Glutamatergic neuron (in vitro differentiated cells): ENCODE measurements around the gene TMEM119. TPM values are rescaled to one million over a fixed set of nuclear protein-coding genes. Genes with fewer than 3 reads are reported as not detected.

Experiments
- DNase-seq: peaks from one replicate; pipeline ENCODE4 v3.0.0; 2022
- H3K27ac Mint-ChIP-seq: one replicate; pipeline ENCODE4 v1.8.0; 2020; ENCODE audit warnings: mild to moderate bottlenecking, mixed read lengths, inconsistent platforms; ENCODE audit not compliant: unreplicated experiment
- H3K27me3 Mint-ChIP-seq: one replicate; pipeline ENCODE4 v1.8.0; 2020; ENCODE audit warnings: mild to moderate bottlenecking, moderate library complexity, mixed read lengths, inconsistent platforms; ENCODE audit not compliant: unreplicated experiment
- H3K36me3 Mint-ChIP-seq: one replicate; pipeline ENCODE4 v1.8.0; 2020; ENCODE audit warnings: mild to moderate bottlenecking, mixed read lengths, inconsistent platforms; ENCODE audit not compliant: unreplicated experiment
- H3K4me1 Mint-ChIP-seq: one replicate; pipeline ENCODE4 v1.8.0; 2020; ENCODE audit warnings: mild to moderate bottlenecking, low read depth, mixed read lengths, inconsistent platforms; ENCODE audit not compliant: unreplicated experiment
- H3K4me3 Mint-ChIP-seq: one replicate; pipeline ENCODE4 v1.8.0; 2020; ENCODE audit warnings: mild to moderate bottlenecking, mixed read lengths, inconsistent platforms; ENCODE audit not compliant: unreplicated experiment
- H3K9me3 Mint-ChIP-seq: one replicate; pipeline ENCODE4 v1.8.0; 2020; ENCODE audit warnings: mild to moderate bottlenecking, moderate library complexity, mixed read lengths, inconsistent platforms; ENCODE audit not compliant: unreplicated experiment
- CTCF ChIP-seq: fragments of 200-600 bp; sonication (generic); IDR thresholded peaks from one replicate; pipeline ENCODE4 v1.5.0; 2021; ENCODE audit not compliant: partially characterized antibody, unreplicated experiment
- total RNA-seq: library from RNA; stranded (reverse); fragmentation: NEBNext Ultra II Directional; extraction: Animal tissue kit (Norgen Biotek cat#: 25700); gene quantifications from one replicate; pipeline ENCODE4 v1.2.1, GENCODE V29; 2021; ENCODE audit not compliant: unreplicated experiment

The TMEM119 gene
- total RNA-seq, 1 donor from 2014 or later = 0.15 TPM

GRCh38 chr12:108583991-108584390, 13.9 kb downstream of the TMEM119 start:
- Mint-ChIP-seq H3K27me3 (peaks cover 3% of the 10 kb centered on the region), H3K4me1 (peaks cover 22% of the 10 kb centered on the region), H3K27ac (no peak overlapping the region), H3K4me3 (no peak overlapping the region), H3K36me3 (no peaks in the 10 kb centered on the region), H3K9me3 (peaks cover 8% of the 10 kb centered on the region)
- TF ChIP-seq CTCF = no peak
- peak; percentile 74 for DNase-seq

- no peak for TF ChIP-seq CTCF
- H3K27me3 Mint-ChIP-seq = peaks cover 4% of the 10 kb centered on the region
- H3K9me3 Mint-ChIP-seq = peaks cover 8% of the 10 kb centered on the region
- no peaks in the 10 kb centered on the region for H3K36me3 Mint-ChIP-seq
- DNase-seq = no peak
- no peak overlapping the region for H3K4me3 Mint-ChIP-seq
- H3K27ac Mint-ChIP-seq = no peak overlapping the region
- H3K4me1 Mint-ChIP-seq = peaks cover 19% of the 10 kb centered on the region
These were observed 14.7 kb downstream of the TMEM119 start for GRCh38 chr12:108582978-108583770.

- DNase-seq = no peak
- H3K4me3 Mint-ChIP-seq = no peak overlapping the region
- peaks cover 8% of the 10 kb centered on the region for H3K9me3 Mint-ChIP-seq
- peaks cover 12% of the 10 kb centered on the region for H3K4me1 Mint-ChIP-seq
- H3K27ac Mint-ChIP-seq = no peak overlapping the region
- H3K27me3 Mint-ChIP-seq = peaks cover 5% of the 10 kb centered on the region
- H3K36me3 Mint-ChIP-seq = no peaks in the 10 kb centered on the region
- TF ChIP-seq CTCF = no peak
These were observed 15.4 kb downstream of the TMEM119 start for GRCh38 chr12:108582509-108582908.

GRCh38 chr12:108581311-108582227, 16.3 kb downstream of the TMEM119 start:
- Mint-ChIP-seq H3K4me1 (peaks cover 12% of the 10 kb centered on the region), H3K9me3 (peaks cover 6% of the 10 kb centered on the region), H3K36me3 (no peaks in the 10 kb centered on the region), H3K27ac (no peak overlapping the region), H3K27me3 (peaks cover 6% of the 10 kb centered on the region), H3K4me3 (no peak overlapping the region)
- no peak for DNase-seq
- TF ChIP-seq CTCF = no peak
